ENCODE data around the gene XRN1. TPM values are rescaled to one million over a fixed set of nuclear protein-coding genes. Genes with fewer than 3 reads are reported as not detected.

The XRN1 gene
- total and polyA plus RNA-seq, 2 of the 8 experiments (the other 6 are each of a cell fraction or from before 2014, with no cell fraction given): 1.9 to 17.2 TPM

GRCh38 chr3:142354076-142354475 lies 93.8 kb downstream of the XRN1 start:
- Histone ChIP-seq H4K91ac (replicated peaks; ENCODE audit: insufficient read length, low read length) (no peak overlapping the region), H3K9ac (replicated peaks in 1 of 4; ENCODE audit: extremely low read depth in 1 of 4, low read depth in 3 of 4, low read length in 3 of 4) (no peak overlapping the region), H3K23me2 (ENCODE audit: low read depth, low read length) (no peaks in the 10 kb centered on the region), H2AFZ (ENCODE audit: low read length) (no peak overlapping the region), H2BK20ac (ENCODE audit: low read length) (no peak overlapping the region), H3K36me3 (ENCODE audit: control insufficient read depth in 2 of 4, insufficient read depth in 4 of 4, low read length in 3 of 4) (peaks cover 0 to 21% (median 4%) of the 10 kb centered on the region in 4 experiments; a peak in 3 of 8 replicates), H2BK12ac (ENCODE audit: low read depth, low read length) (no peak overlapping the region), H3K4me3 (ENCODE audit: extremely low read depth in 1 of 4, insufficient read depth in 2 of 4, low read depth in 3 of 4, low read length in 4 of 4) (no peak overlapping the region), H2AK5ac (ENCODE audit: low read depth, low read length) (no peak overlapping the region), H3K18ac (ENCODE audit: extremely low read depth, low read length) (no peak overlapping the region), H3K4ac (replicated peaks; ENCODE audit: insufficient read length, low read depth, low read length) (no peak overlapping the region), H2BK120ac (replicated peaks; ENCODE audit: low read depth, low read length) (no peak overlapping the region), H3K4me1 (replicated peaks in 1 of 4; ENCODE audit: control insufficient read depth in 3 of 4, insufficient read depth in 4 of 4, low read length in 3 of 4) (no peaks in the 10 kb centered on the region), H4K8ac (ENCODE audit: extremely low read depth, insufficient read depth, low read length) (no peak overlapping the region), H2BK5ac (ENCODE audit: low read depth, low read length) (no peak overlapping the region), H3K56ac (replicated peaks; ENCODE audit: insufficient read length, low read depth, low read length) (no peak overlapping the region), H3K79me1 (ENCODE audit: low read depth, low read length) (no peaks in the 10 kb centered on the region), H4K20me1 (replicated peaks in 1 of 2; ENCODE audit: control insufficient read depth in 1 of 2, insufficient read depth in 2 of 2, low read length in 2 of 2) (no peaks in the 10 kb centered on the region), H3K79me2 (ENCODE audit: control insufficient read depth in 1 of 2, insufficient read depth in 2 of 2, low read length in 2 of 2) (no peaks in the 10 kb centered on the region), H3K27me3 (replicated peaks in 1 of 4; ENCODE audit: control insufficient read depth in 3 of 4, extremely low read depth in 1 of 4, insufficient read depth in 3 of 4, low read length in 3 of 4) (no peaks in the 10 kb centered on the region), H3K14ac (ENCODE audit: insufficient read length) (no peak overlapping the region), H3K4me2 (ENCODE audit: insufficient read depth in 1 of 2, low read depth in 2 of 2, low read length in 2 of 2) (no peak overlapping the region), H2BK15ac (ENCODE audit: low read length) (no peak overlapping the region), H3K9me3 (ENCODE audit: insufficient read depth in 2 of 2, low read depth in 1 of 2, low read length in 1 of 2) (no peaks in the 10 kb centered on the region), H3K27ac (ENCODE audit: low read depth, low read length) (no peak overlapping the region), H4K5ac (ENCODE audit: insufficient read length, low read depth, low read length) (no peak overlapping the region), H3K23ac (ENCODE audit: insufficient read length) (no peak overlapping the region)
- ChIA-PET CTCF (ENCODE audit: partially characterized antibody) (no interaction called here), POLR2A (ENCODE audit: partially characterized antibody) (no interaction called here)
- WGBS, 2 experiments (ENCODE audit: extremely low coverage in 1 of 2, insufficient coverage in 1 of 2, insufficient read length in 1 of 2, insufficient replicate concordance in 2 of 2, low coverage in 1 of 2, low lambda C conversion rate in 2 of 2, missing lambda C conversion rate in 1 of 2): 94% methylated on average over 5 of the region's 5 CpGs; no CpG with 5 or more reads in 1 of the 2 experiments
- FAIRE-seq (no peak), DNase-seq (ENCODE audit: low read depth in 1 of 2, low spot score in 2 of 2) (no peak)
- TF ChIP-seq EZH2 (IDR thresholded peaks at IDR 0.05; ENCODE audit: low read depth, low read length, severe bottlenecking): no peak
- no peak for TF ChIP-seq CREB1 (IDR thresholded peaks at IDR 0.05)
- TF ChIP-seq EGR1 (IDR thresholded peaks at IDR 0.05; ENCODE audit: borderline replicate concordance, low read depth, low read length): no peak
- TF ChIP-seq EP300 (IDR thresholded peaks at IDR 0.05; ENCODE audit: borderline replicate concordance in 1 of 2, low read depth in 2 of 2, low read length in 2 of 2): no peak
- no peak for TF ChIP-seq GTF2F1 (IDR thresholded peaks at IDR 0.05; ENCODE audit: borderline replicate concordance, low read depth, low read length)
- no peak for TF ChIP-seq RXRA (IDR thresholded peaks at IDR 0.05; ENCODE audit: insufficient read depth, low read depth, low read length)
- TF ChIP-seq CTBP2 (IDR thresholded peaks at IDR 0.05; ENCODE audit: borderline replicate concordance, insufficient read depth, insufficient read length, low read length): no peak
- no peak for TF ChIP-seq SP1 (IDR thresholded peaks at IDR 0.05; ENCODE audit: low read depth, low read length)
- TF ChIP-seq JUN (IDR thresholded peaks at IDR 0.05; ENCODE audit: low read depth, low read length): no peak
- TF ChIP-seq SIRT6 (IDR thresholded peaks at IDR 0.05; ENCODE audit: low read length): no peak
- no peak for TF ChIP-seq JUND (IDR thresholded peaks at IDR 0.05; ENCODE audit: low read length)
- no peak for TF ChIP-seq RAD21 (IDR thresholded peaks at IDR 0.05 in 1 of 2, conservative IDR thresholded peaks at IDR 0.05 in 1 of 2; ENCODE audit: low read depth in 2 of 2, low read length in 2 of 2)
- TF ChIP-seq BCL11A (IDR thresholded peaks at IDR 0.05; ENCODE audit: low read depth in 2 of 2, low read length in 2 of 2): no peak
- TF ChIP-seq SP2 (IDR thresholded peaks at IDR 0.05; ENCODE audit: low read length): no peak
- TF ChIP-seq POU5F1 (IDR thresholded peaks at IDR 0.05; ENCODE audit: low read depth, low read length): no peak
